Measurements from ENCODE around the gene C1orf122. TPM values are rescaled to one million over a fixed set of nuclear protein-coding genes. Genes with fewer than 3 reads are reported as not detected.

Gene C1orf122
- total RNA-seq, 1 donor from 2014 or later, result 38.9 TPM

DNA sequence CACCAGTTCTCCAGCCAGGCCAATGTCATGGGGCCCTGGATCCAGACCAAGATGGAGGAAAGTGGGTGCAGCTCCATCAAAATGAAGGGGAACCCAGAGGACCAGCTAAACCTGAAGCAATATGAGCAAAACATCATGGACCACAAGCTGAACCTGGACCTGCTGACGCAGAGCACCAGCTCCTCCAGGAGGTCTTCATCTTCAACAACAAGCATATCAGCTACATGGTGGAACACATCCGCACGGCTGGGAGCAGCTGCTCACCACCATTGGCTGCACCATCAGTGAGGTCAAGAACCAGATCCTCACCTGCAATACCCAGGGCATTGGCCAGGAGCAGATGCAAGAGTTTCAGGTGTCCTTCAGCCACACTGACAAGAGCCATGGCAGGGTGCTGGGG, 28.9 kb upstream of the C1orf122 start:
- no peak for DNase-seq (ENCODE audit: extremely low spot score, unreplicated experiment)
- TF ChIP-seq CTCF (conservative IDR thresholded peaks at IDR 0.05), result no peak
- H3K27ac Mint-ChIP-seq, result no peak overlapping the region
- H3K4me3 Mint-ChIP-seq, result no peak overlapping the region
- H3K36me3 Mint-ChIP-seq, result no peaks in the 10 kb centered on the region
- peaks cover 49% of the 10 kb centered on the region for H3K27me3 Mint-ChIP-seq
- H3K4me1 Mint-ChIP-seq (ENCODE audit: unreplicated experiment), result no peaks in the 10 kb centered on the region
- no peaks in the 10 kb centered on the region for H3K9me3 Mint-ChIP-seq

DNA sequence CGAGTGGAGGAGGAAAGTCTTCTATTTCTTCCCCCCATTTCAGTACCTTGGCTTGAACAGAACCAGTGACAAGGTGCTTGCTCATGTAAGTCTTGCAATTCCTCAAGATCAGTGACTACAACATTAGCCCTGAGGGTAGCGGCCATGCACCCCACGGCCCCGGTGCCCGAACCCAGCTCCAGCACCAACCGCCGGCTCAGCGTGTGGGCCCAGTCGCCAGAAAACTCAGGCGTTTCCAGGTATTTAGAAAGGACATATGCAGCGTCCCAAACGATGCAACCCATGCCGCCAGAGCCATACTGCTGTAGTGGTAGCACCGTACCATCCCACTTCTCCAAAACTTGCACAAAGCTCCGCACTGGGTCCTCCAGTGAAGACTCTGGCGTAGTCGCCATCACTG, 25.1 kb upstream of the C1orf122 start:
- Mint-ChIP-seq H3K27ac (no peak overlapping the region), H3K27me3 (peaks cover 65% of the 10 kb centered on the region), H3K4me1 (ENCODE audit: unreplicated experiment) (no peaks in the 10 kb centered on the region), H3K9me3 (no peaks in the 10 kb centered on the region), H3K4me3 (no peak overlapping the region), H3K36me3 (no peaks in the 10 kb centered on the region)
- no peak for DNase-seq (ENCODE audit: extremely low spot score, unreplicated experiment)
- no peak for TF ChIP-seq CTCF (conservative IDR thresholded peaks at IDR 0.05)

DNA sequence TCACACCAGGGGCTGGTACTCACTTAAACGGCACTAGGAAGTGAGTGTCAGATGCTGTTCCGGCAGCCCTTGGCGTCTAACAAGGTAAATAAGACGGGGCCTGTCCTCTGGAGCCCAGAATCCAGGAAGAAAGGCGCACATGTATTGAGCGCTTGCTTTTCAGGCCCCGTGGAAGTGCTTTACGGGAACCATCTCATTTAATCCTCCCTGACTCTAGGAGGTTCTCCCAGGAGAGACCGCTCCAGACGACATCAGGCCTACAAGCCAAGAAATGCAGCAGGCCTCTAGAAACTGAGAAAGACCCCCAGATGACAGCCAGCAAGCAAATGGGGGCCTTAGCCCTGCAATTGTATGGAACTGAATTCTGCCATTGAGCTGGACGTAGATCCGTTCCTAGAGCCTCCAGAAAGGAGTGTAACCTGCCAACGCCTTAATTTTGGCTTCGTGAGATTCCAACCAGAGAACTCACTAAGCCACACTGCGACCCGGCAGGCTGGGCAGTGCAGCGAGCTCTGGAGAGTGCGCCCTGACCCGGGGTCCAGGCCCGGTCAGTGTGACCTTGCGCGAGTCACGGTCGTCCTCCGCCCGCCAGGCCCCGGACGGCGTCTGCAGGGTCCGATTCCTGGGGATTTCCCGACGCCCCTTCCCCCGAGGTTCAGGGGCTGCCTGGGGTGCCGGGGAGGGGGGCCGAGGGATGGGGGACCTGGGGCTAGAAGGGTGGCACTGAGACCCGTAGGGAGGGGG, 14.5 kb upstream of the C1orf122 start:
- no peak for TF ChIP-seq CTCF (conservative IDR thresholded peaks at IDR 0.05)
- H3K4me3 Mint-ChIP-seq, result peak overlapping the region; percentile 68
- no peaks in the 10 kb centered on the region for H3K9me3 Mint-ChIP-seq
- no peaks in the 10 kb centered on the region for H3K4me1 Mint-ChIP-seq (ENCODE audit: unreplicated experiment)
- peaks cover 60% of the 10 kb centered on the region for H3K27me3 Mint-ChIP-seq
- no peak for DNase-seq (ENCODE audit: extremely low spot score, unreplicated experiment)
- H3K27ac Mint-ChIP-seq, result no peak overlapping the region
- H3K36me3 Mint-ChIP-seq, result peaks cover 2% of the 10 kb centered on the region

DNA sequence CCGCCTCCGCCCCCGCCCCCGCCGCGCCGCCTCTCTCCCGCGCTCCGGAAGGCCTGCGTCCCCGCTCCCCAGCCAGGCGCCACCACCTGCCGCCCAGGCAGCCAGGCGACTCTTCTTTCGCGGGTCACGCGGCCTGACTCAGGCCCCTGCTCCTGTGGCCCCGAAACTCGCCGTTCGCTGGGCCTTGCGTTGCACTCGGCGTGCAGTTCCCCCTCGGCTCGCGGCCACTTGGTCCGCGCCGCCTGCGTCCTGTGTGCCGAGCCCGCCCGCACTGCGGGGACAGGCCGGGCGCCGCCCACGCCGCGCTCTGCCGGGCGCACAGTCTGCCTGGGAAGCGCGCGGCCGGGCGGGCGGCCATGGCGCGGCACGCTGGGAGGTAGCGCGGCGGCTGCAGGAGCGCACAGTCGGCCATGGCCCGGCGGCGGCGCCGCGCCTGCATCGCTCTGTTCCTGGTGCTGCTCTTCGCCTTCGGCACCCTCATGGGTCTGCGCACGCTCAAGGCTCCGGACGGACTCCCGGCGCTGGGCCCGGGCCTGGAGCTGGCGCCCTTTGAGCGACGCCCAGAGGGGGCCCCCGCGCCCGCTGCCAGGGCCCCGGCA, 13.7 kb upstream of the C1orf122 start, which contains the start of gene MANEAL:
TSS of gene MANEAL (plus strand) at position 75 of the 599 bp plus-strand sequence. CDS start at position 411, 336 bp downstream.
- peaks cover 54% of the 10 kb centered on the region for H3K27me3 Mint-ChIP-seq

More for the DNA sequence above, 13.7 kb upstream of the C1orf122 start, which contains the start of gene MANEAL:
- H3K9me3 Mint-ChIP-seq, result no peaks in the 10 kb centered on the region
- TF ChIP-seq CTCF (conservative IDR thresholded peaks at IDR 0.05), result no peak
- peaks cover 4% of the 10 kb centered on the region for H3K36me3 Mint-ChIP-seq
- H3K4me3 Mint-ChIP-seq, result peak within 1 kb of the TSS; percentile 86
- no peaks in the 10 kb centered on the region for H3K4me1 Mint-ChIP-seq (ENCODE audit: unreplicated experiment)
- no peak within 1 kb of the TSS for H3K27ac Mint-ChIP-seq
- no peak for DNase-seq (ENCODE audit: extremely low spot score, unreplicated experiment)

All from type B pancreatic cell (in vitro differentiated cells).